ENCODE data around the gene OR2D2. TPM values are rescaled to one million over a fixed set of nuclear protein-coding genes. Genes with fewer than 3 reads are reported as not detected.

Gene OR2D2
- total and polyA plus RNA-seq, 2 of the 4 experiments (the other 2 are of a cell fraction), result 0.07 to 0.36 TPM

GRCh38 chr11:6932145-6932544, 39.8 kb upstream of the OR2D2 start:
- Histone ChIP-seq H3K4me2 (ENCODE audit: low read depth, low read length) (no peak overlapping the region), H3K9me3 (ENCODE audit: control insufficient read depth, insufficient read depth, low read length) (no peaks in the 10 kb centered on the region), H3K4me3 (ENCODE audit: insufficient read depth, low read depth, low read length) (no peak overlapping the region), H4K91ac (ENCODE audit: insufficient read depth, low read depth, low read length) (no peak overlapping the region), H3K4me1 (ENCODE audit: control insufficient read depth, insufficient read depth, low read length) (no peaks in the 10 kb centered on the region), H2BK120ac (ENCODE audit: low read depth, low read length) (no peak overlapping the region), H2BK5ac (ENCODE audit: low read depth, low read length, poor library complexity, severe bottlenecking) (no peak overlapping the region), H3K14ac (replicated peaks; ENCODE audit: low read depth, low read length) (no peak overlapping the region), H2AK5ac (ENCODE audit: low read depth, low read length) (no peak overlapping the region), H3K27ac (ENCODE audit: insufficient read depth, low read length) (no peak overlapping the region), H3K36me3 (ENCODE audit: control insufficient read depth, insufficient read depth, low read length) (no peaks in the 10 kb centered on the region), H3K9me1 (ENCODE audit: insufficient read depth, low read length) (no peaks in the 10 kb centered on the region), H3K23ac (ENCODE audit: low read depth, low read length) (no peak overlapping the region), H2BK15ac (ENCODE audit: low read depth, low read length) (no peak overlapping the region), H3K56ac (ENCODE audit: extremely low read depth, insufficient read depth, low read length) (no peak overlapping the region), H4K20me1 (ENCODE audit: insufficient read depth, low read length) (no peaks in the 10 kb centered on the region), H3K27me3 (ENCODE audit: control insufficient read depth, insufficient read depth, low read length) (no peaks in the 10 kb centered on the region), H4K8ac (ENCODE audit: low read depth in 2 of 2, low read length in 2 of 2) (no peak overlapping the region), H2AK9ac (replicated peaks; ENCODE audit: low read depth, low read length, poor library complexity) (no peak overlapping the region), H4K5ac (ENCODE audit: low read depth, low read length) (no peak overlapping the region), H3K9ac (ENCODE audit: low read depth, low read length) (no peak overlapping the region), H3K79me1 (ENCODE audit: low read depth in 1 of 2, low read length in 2 of 2) (peaks cover 6 to 10% of the 10 kb centered on the region in 2 experiments), H3K4ac (ENCODE audit: low read depth, low read length) (no peak overlapping the region), H2AFZ (replicated peaks; ENCODE audit: low read length, poor library complexity) (no peak overlapping the region), H2BK20ac (ENCODE audit: low read depth, low read length) (no peak overlapping the region), H3K18ac (ENCODE audit: low read depth, low read length) (no peak overlapping the region)
- ChIA-PET POLR2A (ENCODE audit: unreplicated experiment) (no interaction called here), CTCF (no interaction called here)
- dilution Hi-C loops (cut with HindIII; ENCODE audit: low sequenced_read_pairs, unreplicated experiment) (no loop called here), intact Hi-C loops (cut with micrococcal nuclease) (no loop called here), in situ Hi-C loops (cut with MboI; ENCODE audit: low sequenced_read_pairs) (no loop called here)
- no peak for ATAC-seq (ENCODE audit: low read depth)
- TF ChIP-seq CEBPB (IDR thresholded peaks at IDR 0.05; ENCODE audit: low read depth, low read length) (no peak), NFE2L2 (IDR thresholded peaks at IDR 0.05; ENCODE audit: low read depth, low read length) (no peak), CHD1 (IDR thresholded peaks at IDR 0.05; ENCODE audit: low read depth, low read length) (no peak), RCOR1 (IDR thresholded peaks at IDR 0.05; ENCODE audit: insufficient replicate concordance, low read length) (no peak), ELK1 (IDR thresholded peaks at IDR 0.05; ENCODE audit: borderline replicate concordance, low read depth, low read length) (no peak)
- DNase-seq, result no peak
- WGBS, 2 experiments (ENCODE audit: extremely low coverage in 2 of 2, insufficient read length in 1 of 2), result 94% methylated on average over 5 of the region's 7 CpGs; no CpG with 5 or more reads in 1 of the 2 experiments
- BruUV-seq (replicated peaks), result no TSS peak

Measured in IMR-90 (cell line).